GM19468 (cell line): ENCODE measurements around the gene THAP3.
"Not testable (repeated sequence)": the region's sequence is repeated elsewhere in the genome, so short reads cannot be mapped to it uniquely, and the experiment has no call there.

Source experiments
- ATAC-seq: cut with Tn5 transposase; IDR thresholded peaks from one replicate; pipeline ENCODE4 v1.9.1; 2021; ENCODE audit warnings: mild to moderate bottlenecking, moderate library complexity, moderate number of reproducible peaks; ENCODE audit not compliant: unreplicated experiment; ENCODE audit errors: extremely low read depth

The THAP3 gene

DNA sequence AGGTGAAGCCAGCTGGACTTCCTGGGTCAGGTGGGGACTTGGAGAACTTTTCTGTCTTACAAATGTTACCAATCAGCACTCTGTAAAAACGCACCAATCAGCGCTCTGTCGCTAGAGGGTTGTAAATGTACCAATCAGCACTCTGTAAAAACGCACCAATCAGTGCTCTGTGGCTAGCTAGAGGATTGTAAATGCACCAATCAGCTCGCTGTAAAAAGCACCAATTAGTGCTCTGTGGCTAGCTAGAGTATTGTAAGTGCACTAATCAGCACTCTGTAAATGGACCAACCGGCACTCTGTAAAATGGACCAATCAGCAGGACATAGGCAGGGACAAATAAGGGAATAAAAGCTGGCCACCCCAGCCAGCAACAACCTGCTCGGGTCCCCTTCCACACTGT, 37.8 kb downstream of the THAP3 start:
- not testable (repeated sequence) for ATAC-seq

DNA sequence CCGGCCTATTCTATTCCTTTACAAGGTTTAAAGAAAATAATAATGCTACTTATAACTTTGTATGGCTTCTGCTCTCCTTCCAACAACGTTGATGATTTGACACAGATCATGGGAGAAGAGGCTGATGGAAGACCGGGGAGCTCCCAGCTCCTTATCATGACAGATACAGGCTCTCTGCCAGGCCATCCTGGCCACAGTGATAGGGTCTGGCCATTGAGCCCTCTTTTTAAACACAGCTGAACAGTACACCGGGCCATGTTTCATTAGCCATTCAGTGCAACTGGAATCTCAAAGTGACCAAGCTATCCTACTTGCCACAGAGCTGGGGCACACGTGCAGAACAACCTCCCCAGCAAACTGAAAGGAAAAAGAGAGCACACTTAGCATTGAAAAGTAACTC, 42.0 kb downstream of the THAP3 start:
- no peak for ATAC-seq

DNA sequence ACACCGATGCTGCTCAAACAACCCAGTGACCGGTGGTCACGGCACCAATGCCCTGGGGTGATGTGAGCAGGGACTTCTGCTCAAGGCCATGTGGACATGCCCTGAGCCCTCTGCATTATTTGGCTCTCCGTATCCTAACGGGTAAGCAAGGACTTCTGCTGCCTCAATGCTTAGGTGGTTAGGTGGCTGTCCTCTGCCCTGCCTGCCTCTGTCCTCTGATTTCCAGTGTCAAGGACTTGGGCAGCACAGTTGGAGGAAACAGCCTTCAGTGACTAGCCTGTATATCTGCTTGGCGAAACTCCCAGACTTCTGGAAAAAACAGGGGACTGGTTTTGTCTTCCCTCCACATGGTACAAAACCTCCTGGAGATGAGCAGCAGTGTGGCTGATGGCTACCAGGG, 42.5 kb downstream of the THAP3 start:
- no peak for ATAC-seq

DNA sequence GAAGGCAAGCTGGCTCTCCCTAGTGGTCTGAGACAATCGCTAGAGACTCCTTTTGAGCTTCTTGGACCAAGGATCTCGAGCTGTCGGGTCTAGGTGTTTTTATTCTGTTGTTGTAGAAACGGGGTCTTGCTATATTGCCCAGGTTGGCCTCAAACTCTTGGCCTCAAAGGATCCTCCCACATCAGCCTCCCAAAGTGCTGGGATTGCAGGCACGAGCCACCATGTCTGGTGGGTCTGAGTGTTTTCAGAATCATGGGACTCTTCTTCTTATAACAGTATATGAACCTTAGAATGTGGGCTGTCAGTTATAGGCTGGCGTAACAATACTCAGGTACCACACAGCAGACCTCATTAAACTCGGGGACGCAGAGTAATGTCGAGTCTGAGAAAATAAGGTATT, 43.8 kb downstream of the THAP3 start:
- no peak for ATAC-seq

DNA sequence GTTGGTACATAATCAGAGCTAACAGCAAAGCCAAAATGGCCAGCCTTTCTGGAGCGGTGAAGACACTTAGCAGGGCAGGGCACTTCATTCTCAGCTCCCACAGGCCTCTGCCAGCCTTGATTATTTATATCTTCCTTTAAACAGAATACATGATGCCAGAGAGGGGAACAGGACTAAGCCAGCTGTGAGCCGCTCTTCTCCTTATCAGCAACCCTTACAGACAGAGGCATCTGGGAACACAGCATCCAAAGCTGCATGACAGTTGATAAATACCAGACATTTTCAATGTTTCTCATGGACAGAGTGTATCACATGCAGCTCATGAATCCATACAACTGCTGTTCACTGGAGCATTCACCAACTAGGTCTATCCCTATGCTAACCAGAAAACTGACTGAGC, 47.9 kb downstream of the THAP3 start:
- ATAC-seq: no peak

DNA sequence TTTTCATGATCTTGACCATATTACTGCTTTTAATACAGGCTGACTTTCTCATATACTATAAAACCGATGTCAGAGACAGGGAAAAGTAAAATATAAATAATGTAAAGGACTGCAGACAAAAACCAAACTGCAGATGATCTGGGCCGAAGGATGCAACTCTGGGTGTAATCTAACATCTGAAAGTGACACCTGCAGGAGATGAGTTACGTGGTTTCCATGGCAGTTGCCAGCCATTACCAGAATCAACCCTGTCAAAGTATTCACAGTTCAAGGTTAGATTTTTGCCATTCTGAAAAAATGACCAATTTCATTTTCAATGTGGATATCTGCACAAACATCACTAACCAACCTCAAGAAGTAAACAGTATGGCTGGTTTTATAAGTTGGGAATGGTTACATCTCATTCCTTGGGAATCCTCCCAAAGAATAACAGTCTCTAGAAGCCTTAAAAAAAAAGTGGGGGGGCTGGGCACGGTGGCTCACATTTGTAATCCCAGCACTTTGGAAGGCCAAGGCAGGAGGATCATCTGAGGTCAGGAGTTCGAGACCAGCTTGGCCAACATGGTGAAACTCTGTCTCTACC, 49.2 kb downstream of the THAP3 start:
- no peak for ATAC-seq

DNA sequence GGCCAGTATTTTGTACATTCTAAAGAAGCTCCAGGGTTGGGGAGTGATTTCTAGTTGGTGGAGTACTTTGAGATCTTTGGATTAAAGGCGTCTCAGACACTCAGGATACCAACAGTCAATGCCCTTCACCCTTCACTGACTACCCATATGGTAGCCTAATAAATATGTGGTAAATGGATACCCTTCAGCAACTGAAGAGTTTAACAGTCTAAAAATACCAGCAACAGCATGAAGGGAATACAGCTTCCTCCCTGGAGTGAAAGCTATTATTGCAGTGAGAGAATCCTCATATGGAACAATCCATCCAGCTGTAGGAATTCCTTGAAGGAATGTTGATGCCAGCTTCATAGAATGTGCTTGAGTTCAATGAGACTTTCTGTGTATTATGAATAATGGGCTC, 50.1 kb downstream of the THAP3 start:
- no peak for ATAC-seq

DNA sequence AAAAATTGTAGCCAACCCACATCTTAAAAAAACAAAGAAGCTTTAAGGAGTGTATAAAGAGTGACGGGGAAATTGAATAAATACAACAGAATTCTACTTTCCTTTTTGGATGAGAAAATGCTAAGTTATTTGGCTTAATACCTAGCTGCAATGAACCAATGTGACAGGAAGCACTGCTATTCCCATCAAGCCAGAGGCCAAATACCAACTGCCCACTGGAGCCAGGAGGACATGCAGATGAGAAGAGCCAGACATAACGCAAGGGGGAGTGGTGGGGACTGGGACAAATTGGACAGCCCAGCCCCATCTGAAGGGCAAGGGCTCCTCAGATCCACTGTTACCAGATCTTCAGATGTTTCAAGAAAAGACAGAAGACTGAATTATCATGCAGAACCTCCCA, 51.3 kb downstream of the THAP3 start:
- no peak for ATAC-seq
